G401 (cell line): ENCODE measurements around the gene ISYNA1. TPM values are rescaled to one million over a fixed set of nuclear protein-coding genes. Genes with fewer than 3 reads are reported as not detected.

ENCODE experiments used
- DNase-seq: peaks from one replicate; pipeline ENCODE4 v3.0.0-alpha.2; 2015; ENCODE audit warnings: low spot score
- in situ Hi-C: cut with HindIII; loops from 2 replicates; pipeline ENCODE4 v1.10.0; 2016; ENCODE audit warnings: low sequenced_read_pairs, mixed read lengths
- total RNA-seq: library from RNA; depleted of rRNA; stranded (reverse); fragments of >200 nt; shearing (Covaris generic); gene quantifications from 2 replicates; pipeline ENCODE4 v1.2.3, GENCODE V29; 2014

Gene ISYNA1
- total RNA-seq, 1 experiment from 2014 or later, result 359 TPM

GRCh38 chr19:18446811-18447359, 9.0 kb upstream of the ISYNA1 start:
- in situ Hi-C loops, result no loop called here
- no peak for DNase-seq

GRCh38 chr19:18446145-18446810, 8.3 kb upstream of the ISYNA1 start:
- in situ Hi-C loops, result no loop called here
- no peak for DNase-seq

GRCh38 chr19:18445262-18445948, 7.5 kb upstream of the ISYNA1 start:
- no peak for DNase-seq
- in situ Hi-C loops, result no loop called here

GRCh38 chr19:18444513-18444912, 6.6 kb upstream of the ISYNA1 start:
- no peak for DNase-seq

GRCh38 chr19:18443831-18444230, 5.9 kb upstream of the ISYNA1 start:
- DNase-seq, result no peak
- in situ Hi-C loops, result no loop called here

More at GRCh38 chr19:18444513-18444912, 6.6 kb upstream of the ISYNA1 start:
- in situ Hi-C loops, result no loop called here

GRCh38 chr19:18443406-18443805, 5.5 kb upstream of the ISYNA1 start:
- in situ Hi-C loops, result no loop called here

GRCh38 chr19:18442941-18443340, 5.0 kb upstream of the ISYNA1 start:
- in situ Hi-C loops, result no loop called here
- no peak for DNase-seq

More at GRCh38 chr19:18443406-18443805, 5.5 kb upstream of the ISYNA1 start:
- DNase-seq, result no peak

- no peak for DNase-seq
- in situ Hi-C loops, result no loop called here
These were observed 4.2 kb upstream of the ISYNA1 start for GRCh38 chr19:18441804-18442788.

- in situ Hi-C loops, result no loop called here
- DNase-seq, result no peak
These were observed 3.2 kb upstream of the ISYNA1 start for GRCh38 chr19:18440936-18441803.

GRCh38 chr19:18440415-18440877, 2.5 kb upstream of the ISYNA1 start:
- no peak for DNase-seq
- in situ Hi-C loops, result no loop called here

GRCh38 chr19:18439910-18440237, 1.9 kb upstream of the ISYNA1 start:
- in situ Hi-C loops, result no loop called here
- no peak for DNase-seq

- in situ Hi-C loops, result no loop called here
- DNase-seq, result no peak
These were observed 1.3 kb upstream of the ISYNA1 start for GRCh38 chr19:18439025-18439909.

- no peak for DNase-seq
- in situ Hi-C loops, result no loop called here
These were observed 545 bp upstream of the ISYNA1 start for GRCh38 chr19:18438331-18439024.

- peak; percentile 67 for DNase-seq
- in situ Hi-C loops, result no loop called here
These were observed 1.1 kb downstream of the ISYNA1 start for GRCh38 chr19:18436671-18437490.

- in situ Hi-C loops, result no loop called here
- no peak for DNase-seq
These were observed 1.9 kb downstream of the ISYNA1 start for GRCh38 chr19:18435842-18436670.
